CD4-positive, alpha-beta T cell treated with Interleukin-21 for 1 hour (primary cell): ENCODE results near the gene MYO1D.

Source experiments
- DNase-seq: peaks from one replicate; pipeline ENCODE4 v3.0.0-alpha.2; 2020

MYO1D gene

DNA sequence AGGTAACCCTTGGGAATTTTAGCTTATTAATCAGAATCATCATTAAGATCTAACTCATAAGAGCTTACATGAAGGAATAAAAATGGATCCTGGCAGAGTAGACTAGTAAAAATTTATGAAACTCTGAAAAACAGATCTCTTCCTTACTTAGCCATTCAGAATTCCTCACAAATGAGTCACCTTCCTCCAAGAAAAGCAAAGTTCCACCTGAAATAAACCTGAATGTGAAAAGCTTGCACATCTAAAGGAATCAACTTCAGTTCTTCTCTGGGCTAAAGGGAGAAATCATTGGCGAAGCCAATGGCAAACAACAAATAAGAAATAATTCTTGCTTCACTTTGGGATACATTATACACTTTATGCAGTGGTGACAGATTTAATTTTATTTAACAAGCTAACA, 22.7 kb downstream of the MYO1D start:
- no peak for DNase-seq

DNA sequence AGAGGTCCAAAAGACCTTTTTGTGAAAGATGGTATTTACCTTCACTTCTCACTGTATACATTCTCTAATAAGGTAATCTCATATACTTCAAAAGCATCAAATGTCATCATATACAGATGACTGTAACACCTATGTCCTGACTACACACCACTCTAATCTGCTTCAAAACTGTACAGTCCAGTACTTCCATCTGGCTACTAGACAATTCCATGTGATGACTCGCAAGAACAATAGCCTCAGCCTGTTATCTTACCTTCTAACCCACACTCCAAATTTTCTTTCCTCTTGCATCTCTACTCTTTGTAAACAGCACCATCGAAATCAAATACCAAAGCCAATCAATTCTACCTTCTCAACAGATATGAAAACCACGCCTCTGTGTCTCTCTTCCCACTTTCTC, 24.1 kb downstream of the MYO1D start:
- no peak for DNase-seq

GRCh38 chr17:32849879-32850278, 27.0 kb downstream of the MYO1D start:
- no peak for DNase-seq

DNA sequence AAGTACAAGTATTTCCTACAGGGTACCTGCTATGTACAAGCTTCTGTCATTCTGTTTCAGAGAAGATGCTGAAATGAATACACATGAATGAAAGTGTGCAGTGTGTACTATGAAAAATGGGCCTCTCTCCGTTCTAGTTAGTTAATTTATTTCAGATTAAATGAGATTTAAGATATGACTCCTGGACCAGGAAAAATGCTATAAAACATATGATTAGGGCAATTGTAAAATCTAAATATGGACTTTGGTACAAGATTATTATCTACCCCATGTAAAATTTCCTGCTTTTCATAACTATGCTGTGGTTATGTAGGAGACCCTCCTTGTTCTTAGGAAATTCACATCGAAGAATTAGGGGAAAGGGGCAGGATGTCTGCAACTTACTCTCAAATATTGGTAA, 28.9 kb downstream of the MYO1D start:
- DNase-seq: no peak

- DNase-seq: no peak
Measured at GRCh38 chr17:32846143-32846542, 30.8 kb downstream of the MYO1D start.

- DNase-seq: no peak
Measured at GRCh38 chr17:32840241-32840640, 36.7 kb downstream of the MYO1D start.

- DNase-seq: no peak
Measured at GRCh38 chr17:32836527-32836926, 40.4 kb downstream of the MYO1D start.

GRCh38 chr17:32835291-32835761, 41.6 kb downstream of the MYO1D start:
- DNase-seq: no peak

DNA sequence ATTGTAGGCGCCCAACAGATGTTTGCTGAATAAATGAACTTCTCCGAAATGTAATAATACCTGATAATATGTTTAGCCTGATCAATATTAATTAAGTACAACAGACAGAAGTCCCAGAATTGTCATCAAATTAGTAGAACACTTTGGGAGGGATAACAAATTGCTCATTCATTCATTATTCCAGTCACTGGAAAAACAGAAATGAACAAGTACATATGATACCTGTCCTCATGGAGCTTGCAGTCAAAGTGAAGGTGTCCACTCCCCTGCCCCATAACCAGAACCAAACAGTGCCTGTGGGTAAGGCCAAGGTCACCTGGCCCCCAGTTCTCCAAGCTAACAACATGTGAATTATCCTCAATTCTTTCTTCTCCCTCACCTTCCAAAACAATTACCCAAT, 42.8 kb downstream of the MYO1D start:
- no peak for DNase-seq

- DNase-seq: no peak
Measured at GRCh38 chr17:32833526-32833925, 43.4 kb downstream of the MYO1D start.

DNA sequence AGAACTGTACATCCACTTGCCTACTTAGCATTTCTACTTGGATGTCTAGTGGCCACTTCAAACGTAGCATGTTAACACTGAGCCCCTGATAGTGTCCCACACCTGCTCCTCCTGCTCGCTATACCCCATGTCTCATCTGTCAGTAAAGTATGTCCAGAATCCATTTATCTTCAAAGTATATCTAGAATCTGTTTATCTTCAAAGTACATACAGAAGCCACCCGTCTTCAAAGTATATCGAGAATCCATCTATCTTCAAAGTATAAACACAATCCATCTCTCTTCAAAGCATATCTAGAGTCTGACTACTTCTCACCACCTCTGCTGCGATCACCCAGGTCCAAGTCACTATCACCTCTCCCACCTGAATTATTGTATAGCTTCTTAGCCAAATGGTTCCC, 43.8 kb downstream of the MYO1D start:
- no peak for DNase-seq

- DNase-seq: no peak
Measured at GRCh38 chr17:32831627-32832243, 45.2 kb downstream of the MYO1D start.

DNA sequence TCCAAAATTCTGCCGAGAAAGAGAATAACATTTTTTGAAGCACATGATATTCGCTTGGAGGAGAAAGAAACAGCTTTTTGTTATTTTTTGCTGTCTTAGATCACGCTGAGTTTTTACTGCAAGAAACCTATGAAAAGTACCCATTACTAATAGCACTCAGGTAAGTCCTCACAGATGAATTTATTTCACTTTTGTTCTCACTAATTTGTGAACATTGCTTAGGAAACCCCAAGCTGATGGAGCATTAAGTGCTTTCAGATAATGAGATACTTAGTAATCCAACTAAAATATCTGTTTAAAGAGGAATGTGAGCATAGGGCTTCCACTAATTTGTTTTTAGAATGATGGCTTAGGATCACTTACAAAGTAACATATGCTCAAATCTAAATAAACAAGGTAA, 45.7 kb downstream of the MYO1D start:
- DNase-seq: no peak

DNA sequence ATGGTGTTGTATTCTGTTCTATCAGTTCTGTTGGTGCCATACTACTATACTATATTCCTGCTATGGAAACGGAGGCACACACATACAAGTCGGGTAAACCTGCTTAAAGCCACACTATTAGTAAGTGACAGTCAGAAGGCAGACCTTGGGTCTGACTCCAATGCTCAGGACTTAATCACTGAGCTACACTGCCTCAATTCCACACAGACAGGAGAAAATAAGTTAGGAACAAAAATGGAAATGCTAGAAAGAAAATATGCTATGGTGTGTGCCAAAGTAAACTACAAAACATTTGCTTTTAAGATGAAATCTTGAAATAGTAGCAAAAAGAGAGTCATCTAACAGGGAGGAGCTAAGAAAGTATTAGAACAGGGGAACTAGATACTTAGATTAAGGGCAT, 48.1 kb downstream of the MYO1D start:
- DNase-seq: no peak

GRCh38 chr17:32827227-32827626, 49.7 kb downstream of the MYO1D start:
- no peak for DNase-seq

GRCh38 chr17:32826076-32826475, 50.8 kb downstream of the MYO1D start:
- no peak for DNase-seq

DNA sequence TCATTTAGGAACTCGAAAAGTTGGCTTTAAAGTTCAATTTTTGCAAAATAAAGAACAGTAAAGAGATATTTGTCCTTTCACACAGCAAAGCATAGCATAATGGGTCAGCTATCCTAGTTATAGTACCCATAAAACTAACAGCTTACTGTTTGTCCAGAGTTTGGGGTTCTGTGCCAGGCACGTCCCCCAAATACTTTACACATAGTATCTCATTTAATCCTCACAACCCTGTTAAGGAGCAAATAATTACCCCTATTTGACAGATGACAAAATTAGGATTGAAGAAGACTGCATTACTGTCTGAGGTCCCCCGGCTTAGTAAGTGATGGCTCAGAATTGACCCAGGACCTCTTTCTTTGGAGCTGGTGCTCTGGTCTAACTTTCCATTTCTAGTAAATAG, 52.6 kb downstream of the MYO1D start:
- no peak for DNase-seq

GRCh38 chr17:32822996-32823395, 53.9 kb downstream of the MYO1D start:
- DNase-seq: no peak

- DNase-seq: peak; percentile 2
Measured at GRCh38 chr17:32821987-32822934, 54.7 kb downstream of the MYO1D start.

GRCh38 chr17:32820440-32820839, 56.5 kb downstream of the MYO1D start:
- no peak for DNase-seq

GRCh38 chr17:32819787-32820186, 57.1 kb downstream of the MYO1D start:
- DNase-seq: no peak

- DNase-seq: no peak
Measured at GRCh38 chr17:32819035-32819434, 57.9 kb downstream of the MYO1D start.

- DNase-seq: no peak
Measured at GRCh38 chr17:32815460-32815859, 61.5 kb downstream of the MYO1D start.

DNA sequence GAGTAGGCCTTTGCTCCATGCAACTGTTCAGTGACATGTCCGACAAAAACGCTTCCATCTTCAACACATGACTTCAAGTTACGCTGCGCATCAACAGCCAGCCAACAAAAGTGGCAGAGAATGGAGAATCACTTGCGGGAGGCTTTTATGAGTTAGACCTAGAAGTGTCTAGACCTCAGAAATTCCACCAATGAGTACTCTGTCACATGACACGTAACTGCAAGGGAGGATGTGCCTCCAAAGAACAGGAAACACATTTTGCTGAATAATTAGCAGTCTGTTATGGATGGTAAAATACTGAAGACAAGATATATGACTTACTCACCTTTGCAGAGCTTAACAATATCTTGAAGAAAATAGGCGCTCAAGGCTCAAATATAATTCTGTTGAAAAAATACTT, 62.1 kb downstream of the MYO1D start:
- DNase-seq: no peak
